Measurements from ENCODE around the gene SPTSSA. TPM values are rescaled to one million over a fixed set of nuclear protein-coding genes. Genes with fewer than 3 reads are reported as not detected.

The SPTSSA gene
- total RNA-seq, 1 experiment from 2014 or later: 20.2 TPM

DNA sequence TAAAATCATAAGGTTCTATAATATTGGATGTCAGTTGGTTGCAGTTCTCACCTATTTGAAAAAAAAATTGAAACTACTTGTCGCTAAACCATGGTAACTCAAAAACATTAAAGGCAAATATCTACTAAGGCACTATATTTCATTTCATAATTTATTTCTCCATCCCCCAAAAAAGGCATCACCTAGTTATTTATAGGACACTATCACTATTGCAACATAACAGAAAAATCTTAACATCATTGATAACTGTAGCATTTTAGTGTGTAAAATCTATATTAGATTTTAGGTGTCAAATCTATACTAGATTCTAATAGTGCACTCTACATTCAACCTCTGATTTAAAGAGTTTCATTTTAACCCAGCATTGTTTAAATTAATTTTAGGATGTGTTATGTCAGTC, 1.7 kb downstream of the SPTSSA start:
- Histone ChIP-seq H3K36me3 (ENCODE audit: insufficient read depth, low read length, poor library complexity, severe bottlenecking) (peaks cover 9% of the 10 kb centered on the region), H3K9me3 (ENCODE audit: low read depth, low read length, poor library complexity, severe bottlenecking) (no peaks in the 10 kb centered on the region), H3K27me3 (replicated peaks; ENCODE audit: insufficient read depth, low read depth, low read length, poor library complexity) (no peaks in the 10 kb centered on the region), H3K4me3 (ENCODE audit: low read depth, low read length, poor library complexity, severe bottlenecking) (peak overlapping the region; percentile 87), H3K27ac (ENCODE audit: low read depth, low read length, poor library complexity, severe bottlenecking) (no peak overlapping the region), H3K4me1 (ENCODE audit: insufficient read depth, low read length, poor library complexity, severe bottlenecking) (peaks cover 24% of the 10 kb centered on the region)
- no peak for DNase-seq (ENCODE audit: low spot score)
- intact Hi-C loops (cut with micrococcal nuclease; ENCODE audit: unreplicated experiment): no loop called here
- ChIA-PET CTCF (no interaction called here), POLR2A (ENCODE audit: low non-redundant PET) (no interaction called here)
- no TSS peak for BruUV-seq (replicated peaks)
- TF ChIP-seq, protein P1, sequence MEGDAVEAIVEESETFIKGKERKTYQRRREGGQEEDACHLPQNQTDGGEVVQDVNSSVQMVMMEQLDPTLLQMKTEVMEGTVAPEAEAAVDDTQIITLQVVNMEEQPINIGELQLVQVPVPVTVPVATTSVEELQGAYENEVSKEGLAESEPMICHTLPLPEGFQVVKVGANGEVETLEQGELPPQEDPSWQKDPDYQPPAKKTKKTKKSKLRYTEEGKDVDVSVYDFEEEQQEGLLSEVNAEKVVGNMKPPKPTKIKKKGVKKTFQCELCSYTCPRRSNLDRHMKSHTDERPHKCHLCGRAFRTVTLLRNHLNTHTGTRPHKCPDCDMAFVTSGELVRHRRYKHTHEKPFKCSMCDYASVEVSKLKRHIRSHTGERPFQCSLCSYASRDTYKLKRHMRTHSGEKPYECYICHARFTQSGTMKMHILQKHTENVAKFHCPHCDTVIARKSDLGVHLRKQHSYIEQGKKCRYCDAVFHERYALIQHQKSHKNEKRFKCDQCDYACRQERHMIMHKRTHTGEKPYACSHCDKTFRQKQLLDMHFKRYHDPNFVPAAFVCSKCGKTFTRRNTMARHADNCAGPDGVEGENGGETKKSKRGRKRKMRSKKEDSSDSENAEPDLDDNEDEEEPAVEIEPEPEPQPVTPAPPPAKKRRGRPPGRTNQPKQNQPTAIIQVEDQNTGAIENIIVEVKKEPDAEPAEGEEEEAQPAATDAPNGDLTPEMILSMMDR (conservative IDR thresholded peaks at IDR 0.05; ENCODE audit: low read depth, low read length): no peak
- no peak for TF ChIP-seq EZH2 (IDR thresholded peaks at IDR 0.05; ENCODE audit: borderline replicate concordance, low read depth, low read length, poor library complexity, severe bottlenecking)

DNA sequence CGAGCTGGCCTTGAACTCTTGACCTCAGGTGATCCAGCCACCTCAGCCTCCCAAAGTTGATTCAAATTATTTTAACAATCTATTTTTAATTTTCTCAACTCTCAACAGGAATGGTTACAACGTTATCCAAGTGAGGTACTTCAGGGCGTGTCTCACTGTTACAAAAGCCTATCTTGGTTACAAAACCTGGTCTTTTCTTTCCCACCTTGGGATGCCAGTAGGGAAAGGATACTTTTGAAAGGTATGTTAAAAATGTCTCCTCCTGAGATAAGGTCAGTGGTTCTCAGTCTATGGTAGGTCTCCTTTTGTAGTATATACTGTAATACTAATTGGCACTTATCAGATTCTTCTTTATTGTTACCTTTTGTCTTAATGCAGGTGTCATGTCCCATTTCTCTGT, 4.9 kb downstream of the SPTSSA start:
- Histone ChIP-seq H3K4me3 (ENCODE audit: low read depth, low read length, poor library complexity, severe bottlenecking) (no peak overlapping the region), H3K27me3 (replicated peaks; ENCODE audit: insufficient read depth, low read depth, low read length, poor library complexity) (no peaks in the 10 kb centered on the region), H3K9me3 (ENCODE audit: low read depth, low read length, poor library complexity, severe bottlenecking) (no peaks in the 10 kb centered on the region), H3K4me1 (ENCODE audit: insufficient read depth, low read length, poor library complexity, severe bottlenecking) (peaks cover 11% of the 10 kb centered on the region), H3K27ac (ENCODE audit: low read depth, low read length, poor library complexity, severe bottlenecking) (no peak overlapping the region), H3K36me3 (ENCODE audit: insufficient read depth, low read length, poor library complexity, severe bottlenecking) (peaks cover 12% of the 10 kb centered on the region)
- no TSS peak for BruUV-seq (replicated peaks)
- intact Hi-C loops (cut with micrococcal nuclease; ENCODE audit: unreplicated experiment): no loop called here
- ChIA-PET POLR2A (ENCODE audit: low non-redundant PET) (no interaction called here), CTCF (no interaction called here)
- TF ChIP-seq EZH2 (IDR thresholded peaks at IDR 0.05; ENCODE audit: borderline replicate concordance, low read depth, low read length, poor library complexity, severe bottlenecking): no peak
- TF ChIP-seq, protein P1 (conservative IDR thresholded peaks at IDR 0.05; ENCODE audit: low read depth, low read length): no peak
- DNase-seq (ENCODE audit: low spot score): no peak

DNA sequence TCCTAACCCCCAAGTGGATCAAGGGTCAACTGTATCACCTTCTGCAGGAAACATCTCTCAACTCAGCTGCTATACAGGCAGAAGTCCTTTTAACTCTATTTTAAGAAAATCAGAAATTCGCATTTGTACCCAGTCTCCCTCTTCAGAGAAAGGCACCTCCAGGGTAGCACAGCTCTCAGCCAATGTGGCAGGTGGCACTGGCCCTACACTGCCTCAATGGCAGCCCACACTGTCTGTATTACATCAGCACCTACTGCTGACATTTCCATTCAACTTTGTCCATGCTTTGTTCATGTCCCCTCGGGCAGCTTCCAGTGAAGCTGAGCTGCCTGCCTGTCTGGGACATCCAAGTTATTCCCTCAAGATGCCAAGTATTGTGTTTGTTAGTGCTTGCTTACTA, 8.8 kb downstream of the SPTSSA start:
- intact Hi-C loops (cut with micrococcal nuclease; ENCODE audit: unreplicated experiment): no loop called here
- Histone ChIP-seq H3K36me3 (ENCODE audit: insufficient read depth, low read length, poor library complexity, severe bottlenecking) (peaks cover 12% of the 10 kb centered on the region), H3K4me1 (ENCODE audit: insufficient read depth, low read length, poor library complexity, severe bottlenecking) (peaks cover 9% of the 10 kb centered on the region), H3K27ac (ENCODE audit: low read depth, low read length, poor library complexity, severe bottlenecking) (no peak overlapping the region), H3K27me3 (replicated peaks; ENCODE audit: insufficient read depth, low read depth, low read length, poor library complexity) (no peaks in the 10 kb centered on the region), H3K4me3 (ENCODE audit: low read depth, low read length, poor library complexity, severe bottlenecking) (no peak overlapping the region), H3K9me3 (ENCODE audit: low read depth, low read length, poor library complexity, severe bottlenecking) (no peaks in the 10 kb centered on the region)
- no peak for DNase-seq (ENCODE audit: low spot score)
- no peak for TF ChIP-seq EZH2 (IDR thresholded peaks at IDR 0.05; ENCODE audit: borderline replicate concordance, low read depth, low read length, poor library complexity, severe bottlenecking)
- TF ChIP-seq, protein P1 (conservative IDR thresholded peaks at IDR 0.05; ENCODE audit: low read depth, low read length): no peak
- POLR2A ChIA-PET (ENCODE audit: low non-redundant PET): no interaction called here
- BruUV-seq (replicated peaks): no TSS peak
- CTCF ChIA-PET: no interaction called here

Data from A673 (cell line).